HepG2 (cell line): ENCODE data around the gene SNX9. TPM values are rescaled to one million over a fixed set of nuclear protein-coding genes. Genes with fewer than 3 reads are reported as not detected.

ENCODE experiments used
- CHD4 ChIP-seq: fragments of 200-600 bp; sonication (generic); IDR thresholded peaks from 2 replicates; pipeline ENCODE4 v1.7.0; 2017; ENCODE audit warnings: mild to moderate bottlenecking, low read length, borderline replicate concordance
- CREM ChIP-seq, 2 experiments: sonication (generic) in 1 of 2; formaldehyde crosslinking in 1 of 2; IDR thresholded peaks; 2 replicates each; pipeline versions ENCODE4 v1.4.0 to v1.6.1; 2016 to 2020; ENCODE audit warnings: antibody characterized with exemption in 1 of 2, mild to moderate bottlenecking in 1 of 2, missing genetic modification reagents in 1 of 2
- HIVEP1 ChIP-seq: sonication (generic); formaldehyde crosslinking; IDR thresholded peaks from 2 replicates; pipeline ENCODE4 v1.4.0; 2020; ENCODE audit warnings: mild to moderate bottlenecking, missing genetic modification reagents
- JARID2 ChIP-seq: sonication (generic); formaldehyde crosslinking; IDR thresholded peaks from 2 replicates; pipeline ENCODE4 v1.8.1; 2023; ENCODE audit warnings: missing genetic modification reagents, inconsistent platforms; ENCODE audit not compliant: insufficient replicate concordance
- NFE2L1 ChIP-seq: sonication (generic); formaldehyde crosslinking; IDR thresholded peaks from 2 replicates; pipeline ENCODE4 v1.4.0; 2020; ENCODE audit warnings: missing genetic modification reagents, mild to moderate bottlenecking, borderline replicate concordance
- ONECUT2 ChIP-seq: sonication (generic); formaldehyde crosslinking; IDR thresholded peaks from 2 replicates; pipeline ENCODE4 v1.4.0; 2020; ENCODE audit warnings: missing genetic modification reagents
- REXO4 ChIP-seq: sonication (generic); formaldehyde crosslinking; IDR thresholded peaks from 2 replicates; pipeline ENCODE4 v1.8.0; 2022; ENCODE audit warnings: missing genetic modification reagents, mild to moderate bottlenecking, borderline replicate concordance
- SOX5 ChIP-seq: IDR thresholded peaks from 2 replicates; pipeline ENCODE4 v1.6.1; 2016; ENCODE audit warnings: borderline replicate concordance
- TEAD2 ChIP-seq: sonication (generic); formaldehyde crosslinking; IDR thresholded peaks from 2 replicates; pipeline ENCODE4 v1.9.0; 2021; ENCODE audit warnings: missing genetic modification reagents
- THAP11 ChIP-seq: IDR thresholded peaks from 2 replicates; pipeline ENCODE4 v1.6.1; 2016; ENCODE audit warnings: missing biosample characterization, missing genetic modification reagents
- ZFX ChIP-seq: sonication (generic); formaldehyde crosslinking; IDR thresholded peaks from 2 replicates; pipeline ENCODE4 v1.4.0; 2020; ENCODE audit warnings: mild to moderate bottlenecking, low read depth, missing genetic modification reagents, moderate library complexity
- ZNF24 ChIP-seq: fragments of 450-650 bp; IDR thresholded peaks from 2 replicates; pipeline ENCODE4 v1.6.1; 2017; ENCODE audit warnings: antibody characterized with exemption, mild to moderate bottlenecking
- ZNF251 ChIP-seq: sonication (generic); formaldehyde crosslinking; IDR thresholded peaks from 2 replicates; pipeline ENCODE4 v1.9.0; 2021; ENCODE audit warnings: mild to moderate bottlenecking, missing genetic modification reagents
- ZNF274 ChIP-seq: sonication (generic); formaldehyde crosslinking; IDR thresholded peaks from 2 replicates; pipeline ENCODE4 v1.5.1; 2020; ENCODE audit warnings: mild to moderate bottlenecking, missing genetic modification reagents
- ZNF572 ChIP-seq: sonication (generic); formaldehyde crosslinking; IDR thresholded peaks from 2 replicates; pipeline ENCODE4 v1.5.1; 2020; ENCODE audit warnings: mild to moderate bottlenecking, missing genetic modification reagents
- ZNF589 ChIP-seq: sonication (generic); formaldehyde crosslinking; conservative IDR thresholded peaks from 2 replicates; pipeline ENCODE4 v1.8.0; 2022; ENCODE audit warnings: mild to moderate bottlenecking, moderate library complexity, missing genetic modification reagents
- ZNF619 ChIP-seq: sonication (generic); formaldehyde crosslinking; IDR thresholded peaks from 2 replicates; pipeline ENCODE4 v1.4.0; 2020; ENCODE audit warnings: mild to moderate bottlenecking, missing genetic modification reagents
- ZSCAN12 ChIP-seq: sonication (generic); formaldehyde crosslinking; IDR thresholded peaks from 2 replicates; pipeline ENCODE4 v1.9.0; 2021; ENCODE audit warnings: mild to moderate bottlenecking, missing genetic modification reagents
- polyA plus RNA-seq, 8 experiments: library from polyadenylated mRNA; depleted of rRNA in 3 of 8; stranded (reverse) in 7 of 8; unstranded in 1 of 8; fragments of >200 nt; fragmentation: Illumina TruSeq in 4 of 8; extraction: Trizol in 4 of 8; gene quantifications; 2 replicates each; pipeline versions ENCODE4 v1.2.1 to v1.2.3, GENCODE V29; 2011 to 2016; ENCODE audit warnings: low read depth in 4 of 8, missing spikeins in 1 of 8, mixed read lengths in 1 of 8; ENCODE audit not compliant: insufficient read depth in 1 of 8
- total RNA-seq, 5 experiments: library from RNA; depleted of rRNA; stranded (reverse); fragments of >200 nt; fragmentation: Illumina TruSeq; extraction: Trizol; gene quantifications; 2 replicates each; pipeline ENCODE4 v1.2.3, GENCODE V29; 2016; ENCODE audit warnings: low read depth in 1 of 5
- TF ChIP-seq, protein P1 (sequence below): sonication (generic); formaldehyde crosslinking; IDR thresholded peaks from 2 replicates; pipeline ENCODE4 v1.5.0; 2020; ENCODE audit warnings: missing genetic modification reagents
- TF ChIP-seq, protein P2 (sequence below): sonication (generic); formaldehyde crosslinking; IDR thresholded peaks from 2 replicates; pipeline ENCODE4 v1.5.0; 2020; ENCODE audit warnings: missing genetic modification reagents, mild to moderate bottlenecking, borderline replicate concordance
- TF ChIP-seq, protein P3 (sequence below): sonication (generic); formaldehyde crosslinking; IDR thresholded peaks from 2 replicates; pipeline ENCODE4 v1.4.0; 2020; ENCODE audit warnings: low read depth, missing genetic modification reagents
- TF ChIP-seq, protein P4 (sequence below): sonication (generic); formaldehyde crosslinking; IDR thresholded peaks from 2 replicates; pipeline ENCODE4 v1.5.1; 2020; ENCODE audit warnings: mild to moderate bottlenecking, moderate library complexity, missing genetic modification reagents
- TF ChIP-seq, protein P5 (sequence below): sonication (generic); formaldehyde crosslinking; IDR thresholded peaks from 2 replicates; pipeline ENCODE4 v1.4.0; 2020; ENCODE audit warnings: missing genetic modification reagents

The SNX9 gene
- total and polyA plus RNA-seq, 2 of the 13 experiments (the other 11 are each of a cell fraction or from before 2014, with no cell fraction given) = 21.9 to 36.0 TPM

DNA sequence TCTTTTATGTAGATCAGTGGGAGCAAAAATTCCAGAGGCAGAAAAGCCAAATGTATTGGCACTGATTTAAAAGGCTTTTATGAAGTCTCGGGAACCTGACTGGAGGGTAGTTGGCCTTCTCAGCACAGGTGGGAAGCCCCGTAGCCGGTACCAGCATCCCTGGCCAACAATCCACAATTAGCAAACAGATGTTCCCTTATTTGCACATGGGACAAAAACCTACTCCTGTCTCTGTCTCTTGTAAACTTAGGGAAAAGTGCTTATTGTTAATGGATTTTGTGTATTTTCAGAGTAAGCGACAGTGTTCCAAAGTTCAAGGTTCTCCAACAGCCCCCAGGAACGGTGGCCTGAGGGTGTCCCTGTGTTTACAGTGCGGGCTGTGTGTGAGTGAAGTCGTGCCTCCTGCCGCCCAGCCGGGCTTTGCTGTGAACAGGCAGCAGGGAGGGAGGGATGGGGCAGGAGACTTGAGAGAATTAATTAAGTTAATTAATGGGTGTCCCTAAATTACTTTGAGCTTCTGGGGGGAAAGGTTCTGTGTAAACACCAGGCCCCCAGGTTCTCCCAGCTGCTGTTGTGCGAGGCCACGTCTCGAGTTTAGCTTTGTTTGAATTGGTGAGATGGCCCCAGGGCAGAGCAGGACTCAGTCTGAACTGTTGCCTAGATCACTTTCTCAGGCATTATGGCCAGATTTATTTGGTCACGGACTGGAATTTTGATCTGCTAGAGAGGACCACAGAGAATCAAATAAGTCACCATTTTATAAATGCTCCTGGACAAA, 162.5 kb downstream of the SNX9 start (continued):
- TF ChIP-seq, protein P1, sequence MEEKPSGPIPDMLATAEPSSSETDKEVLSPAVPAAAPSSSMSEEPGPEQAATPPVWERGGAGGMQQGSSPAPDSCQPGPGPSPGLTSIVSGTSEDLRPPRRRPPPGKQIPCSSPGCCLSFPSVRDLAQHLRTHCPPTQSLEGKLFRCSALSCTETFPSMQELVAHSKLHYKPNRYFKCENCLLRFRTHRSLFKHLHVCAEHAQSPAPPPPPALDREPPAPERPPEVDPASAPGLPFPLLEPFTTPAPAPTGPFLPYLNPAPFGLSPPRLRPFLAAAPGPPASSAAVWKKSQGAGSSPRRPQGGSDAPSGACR = peak; percentile 94
- TF ChIP-seq ZNF619 (CRISPR knock-in tag) = no peak
- TF ChIP-seq ZSCAN12 = no peak
- no peak for TF ChIP-seq ZNF572
- peak; percentile 67 for TF ChIP-seq THAP11 (CRISPR knock-in tag)
- TF ChIP-seq CHD4 = peak; percentile 87
- TF ChIP-seq, protein P2, sequence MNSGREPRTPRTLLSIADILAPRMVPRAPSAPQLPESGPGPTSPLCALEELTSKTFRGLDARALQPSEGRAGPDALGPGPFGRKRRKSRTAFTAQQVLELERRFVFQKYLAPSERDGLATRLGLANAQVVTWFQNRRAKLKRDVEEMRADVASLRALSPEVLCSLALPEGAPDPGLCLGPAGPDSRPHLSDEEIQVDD (CRISPR knock-in tag) = no peak
- TF ChIP-seq TEAD2 (CRISPR knock-in tag) = no peak
- TF ChIP-seq, protein P3, sequence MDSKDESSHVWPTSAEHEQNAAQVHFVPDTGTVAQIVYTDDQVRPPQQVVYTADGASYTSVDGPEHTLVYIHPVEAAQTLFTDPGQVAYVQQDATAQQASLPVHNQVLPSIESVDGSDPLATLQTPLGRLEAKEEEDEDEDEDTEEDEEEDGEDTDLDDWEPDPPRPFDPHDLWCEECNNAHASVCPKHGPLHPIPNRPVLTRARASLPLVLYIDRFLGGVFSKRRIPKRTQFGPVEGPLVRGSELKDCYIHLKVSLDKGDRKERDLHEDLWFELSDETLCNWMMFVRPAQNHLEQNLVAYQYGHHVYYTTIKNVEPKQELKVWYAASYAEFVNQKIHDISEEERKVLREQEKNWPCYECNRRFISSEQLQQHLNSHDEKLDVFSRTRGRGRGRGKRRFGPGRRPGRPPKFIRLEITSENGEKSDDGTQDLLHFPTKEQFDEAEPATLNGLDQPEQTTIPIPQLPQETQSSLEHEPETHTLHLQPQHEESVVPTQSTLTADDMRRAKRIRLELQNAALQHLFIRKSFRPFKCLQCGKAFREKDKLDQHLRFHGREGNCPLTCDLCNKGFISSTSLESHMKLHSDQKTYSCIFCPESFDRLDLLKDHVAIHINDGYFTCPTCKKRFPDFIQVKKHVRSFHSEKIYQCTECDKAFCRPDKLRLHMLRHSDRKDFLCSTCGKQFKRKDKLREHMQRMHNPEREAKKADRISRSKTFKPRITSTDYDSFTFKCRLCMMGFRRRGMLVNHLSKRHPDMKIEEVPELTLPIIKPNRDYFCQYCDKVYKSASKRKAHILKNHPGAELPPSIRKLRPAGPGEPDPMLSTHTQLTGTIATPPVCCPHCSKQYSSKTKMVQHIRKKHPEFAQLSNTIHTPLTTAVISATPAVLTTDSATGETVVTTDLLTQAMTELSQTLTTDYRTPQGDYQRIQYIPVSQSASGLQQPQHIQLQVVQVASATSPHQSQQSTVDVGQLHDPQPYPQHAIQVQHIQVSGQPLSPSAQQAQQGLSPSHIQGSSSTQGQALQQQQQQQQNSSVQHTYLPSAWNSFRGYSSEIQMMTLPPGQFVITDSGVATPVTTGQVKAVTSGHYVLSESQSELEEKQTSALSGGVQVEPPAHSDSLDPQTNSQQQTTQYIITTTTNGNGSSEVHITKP = peak; percentile 77
- TF ChIP-seq, protein P4, sequence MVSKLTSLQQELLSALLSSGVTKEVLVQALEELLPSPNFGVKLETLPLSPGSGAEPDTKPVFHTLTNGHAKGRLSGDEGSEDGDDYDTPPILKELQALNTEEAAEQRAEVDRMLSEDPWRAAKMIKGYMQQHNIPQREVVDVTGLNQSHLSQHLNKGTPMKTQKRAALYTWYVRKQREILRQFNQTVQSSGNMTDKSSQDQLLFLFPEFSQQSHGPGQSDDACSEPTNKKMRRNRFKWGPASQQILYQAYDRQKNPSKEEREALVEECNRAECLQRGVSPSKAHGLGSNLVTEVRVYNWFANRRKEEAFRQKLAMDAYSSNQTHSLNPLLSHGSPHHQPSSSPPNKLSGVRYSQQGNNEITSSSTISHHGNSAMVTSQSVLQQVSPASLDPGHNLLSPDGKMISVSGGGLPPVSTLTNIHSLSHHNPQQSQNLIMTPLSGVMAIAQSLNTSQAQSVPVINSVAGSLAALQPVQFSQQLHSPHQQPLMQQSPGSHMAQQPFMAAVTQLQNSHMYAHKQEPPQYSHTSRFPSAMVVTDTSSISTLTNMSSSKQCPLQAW (CRISPR knock-in tag) = peak; percentile 84
- TF ChIP-seq ZFX (CRISPR knock-in tag) = peak; percentile 80
- TF ChIP-seq ZNF24 = no peak
- peak; percentile 92 for TF ChIP-seq HIVEP1 (CRISPR knock-in tag)
- peak; percentile 67 for TF ChIP-seq JARID2
- peak; percentile 100 for TF ChIP-seq SOX5 (CRISPR knock-in tag)
- peak; percentile 87 for TF ChIP-seq ZNF589
- TF ChIP-seq NFE2L1 (CRISPR knock-in tag) = no peak
- TF ChIP-seq, protein P5, sequence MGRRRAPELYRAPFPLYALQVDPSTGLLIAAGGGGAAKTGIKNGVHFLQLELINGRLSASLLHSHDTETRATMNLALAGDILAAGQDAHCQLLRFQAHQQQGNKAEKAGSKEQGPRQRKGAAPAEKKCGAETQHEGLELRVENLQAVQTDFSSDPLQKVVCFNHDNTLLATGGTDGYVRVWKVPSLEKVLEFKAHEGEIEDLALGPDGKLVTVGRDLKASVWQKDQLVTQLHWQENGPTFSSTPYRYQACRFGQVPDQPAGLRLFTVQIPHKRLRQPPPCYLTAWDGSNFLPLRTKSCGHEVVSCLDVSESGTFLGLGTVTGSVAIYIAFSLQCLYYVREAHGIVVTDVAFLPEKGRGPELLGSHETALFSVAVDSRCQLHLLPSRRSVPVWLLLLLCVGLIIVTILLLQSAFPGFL (CRISPR knock-in tag) = no peak
- TF ChIP-seq ZNF251 (CRISPR knock-in tag) = no peak
- TF ChIP-seq ONECUT2 = peak; percentile 70
- peak; percentile 95 for TF ChIP-seq CREM (IDR thresholded peaks at IDR 0.05)
- no peak for TF ChIP-seq CREM (CRISPR knock-in tag; IDR thresholded peaks at IDR 0.05)
- no peak for TF ChIP-seq REXO4 (CRISPR knock-in tag)
- TF ChIP-seq ZNF274 = peak; percentile 51; the same call in 1 of the 2 replicates
